DMS 273 (cell line): Measurements from ENCODE around the gene NTNG2.

ENCODE experiments used
- DNase-seq: peaks from one replicate; lab custom pipeline; 2025; ENCODE audit not compliant: unreplicated experiment; lab: John Stamatoyannopoulos, UW

NTNG2 gene

GRCh38 chr9:132233138-132233537 lies 71.3 kb downstream of the NTNG2 start:
- no peak for DNase-seq

- peak; percentile 62 for DNase-seq
Measured at GRCh38 chr9:132234535-132234934, 72.7 kb downstream of the NTNG2 start.

- DNase-seq: no peak
Measured at GRCh38 chr9:132235125-132235524, 73.3 kb downstream of the NTNG2 start.

DNA sequence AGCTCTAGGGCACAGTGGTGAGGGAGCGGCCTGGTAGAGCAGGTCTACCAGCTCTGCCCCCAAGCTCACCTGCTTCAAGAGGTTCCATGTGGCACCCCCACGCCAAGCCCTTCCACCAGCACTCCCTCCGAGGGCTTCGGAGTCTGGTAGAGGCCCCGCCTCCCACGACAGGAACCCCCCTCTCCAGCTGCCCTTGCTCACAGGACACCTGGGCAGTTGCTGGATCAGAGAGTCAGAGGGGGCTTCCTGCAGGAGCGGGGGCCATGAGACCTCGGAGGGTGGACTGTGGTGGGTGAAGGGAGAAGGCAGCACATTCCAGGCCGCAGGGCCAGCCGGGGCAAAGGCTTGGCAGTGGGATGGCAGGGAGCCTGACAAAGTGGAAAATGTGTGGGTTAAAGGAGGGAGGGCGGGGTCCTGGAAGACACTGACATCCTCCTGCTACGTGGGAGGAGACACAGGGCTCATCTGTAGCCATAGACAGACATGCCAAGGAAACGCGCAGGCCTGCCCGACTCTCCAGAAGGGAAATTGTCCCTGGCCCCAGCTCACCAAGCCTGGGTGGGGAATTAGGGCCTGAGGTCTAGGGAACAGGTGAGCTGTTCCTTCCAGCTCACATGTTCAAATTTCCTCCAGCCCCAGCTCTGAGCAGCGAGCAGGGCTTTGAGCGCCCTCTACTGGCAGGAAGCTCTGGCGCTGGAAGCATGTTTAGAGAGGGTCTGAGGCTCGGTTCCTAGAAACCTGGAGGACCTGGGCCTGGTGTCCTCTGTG lies 74.2 kb downstream of the NTNG2 start:
- peak; percentile 90 for DNase-seq

DNA sequence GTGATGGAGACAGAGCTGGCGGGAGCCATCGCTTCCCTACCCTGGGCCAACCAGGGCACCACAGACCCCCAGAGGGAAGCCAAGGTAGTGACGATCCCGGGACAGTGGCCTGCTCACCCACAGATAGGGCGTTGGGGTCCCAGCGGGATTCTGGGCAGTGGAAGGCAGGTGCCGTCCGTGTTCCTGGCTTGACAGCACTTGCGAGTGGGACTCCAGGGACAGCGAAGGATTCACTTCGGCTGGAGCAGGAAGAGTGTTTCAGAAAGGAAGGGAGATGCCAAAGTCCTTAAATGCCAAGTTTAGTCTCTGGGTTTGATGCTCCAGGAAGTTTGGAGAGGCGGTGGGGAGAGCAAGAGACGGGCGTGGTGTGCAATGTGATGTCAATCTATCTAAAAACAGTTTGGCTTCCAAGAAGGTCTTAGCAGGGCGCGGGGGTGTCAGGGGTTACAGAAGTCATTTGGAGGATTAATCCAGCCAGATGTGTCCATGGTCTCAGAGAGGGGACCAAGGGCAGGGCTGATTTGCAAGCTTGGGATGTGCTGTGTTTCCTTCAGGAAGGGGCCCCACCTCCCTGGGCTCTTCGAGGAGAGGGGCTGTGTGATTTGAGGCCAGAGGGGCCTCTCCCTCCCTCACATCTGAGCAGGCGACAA lies 74.9 kb downstream of the NTNG2 start:
- DNase-seq: no peak

- DNase-seq: no peak
Measured at GRCh38 chr9:132237481-132237880, 75.6 kb downstream of the NTNG2 start.

GRCh38 chr9:132238026-132238972 lies 76.4 kb downstream of the NTNG2 start:
- no peak for DNase-seq

DNA sequence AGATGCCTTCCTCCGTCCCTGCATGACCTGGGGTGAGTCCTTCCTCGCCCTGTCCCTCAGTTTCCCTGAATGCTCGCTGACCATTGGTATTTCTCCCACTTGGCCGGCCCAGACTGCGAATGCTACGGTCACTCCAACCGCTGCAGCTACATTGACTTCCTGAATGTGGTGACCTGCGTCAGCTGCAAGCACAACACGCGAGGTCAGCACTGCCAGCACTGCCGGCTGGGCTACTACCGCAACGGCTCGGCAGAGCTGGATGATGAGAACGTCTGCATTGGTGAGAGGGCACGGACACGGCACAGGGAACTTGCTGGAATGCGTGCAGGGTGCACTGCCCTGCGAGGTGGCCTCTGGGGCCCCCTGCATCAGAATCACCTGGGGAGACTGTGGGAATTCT lies 77.1 kb downstream of the NTNG2 start:
- no peak for DNase-seq

- DNase-seq: no peak
Measured at GRCh38 chr9:132239518-132239917, 77.7 kb downstream of the NTNG2 start.

DNA sequence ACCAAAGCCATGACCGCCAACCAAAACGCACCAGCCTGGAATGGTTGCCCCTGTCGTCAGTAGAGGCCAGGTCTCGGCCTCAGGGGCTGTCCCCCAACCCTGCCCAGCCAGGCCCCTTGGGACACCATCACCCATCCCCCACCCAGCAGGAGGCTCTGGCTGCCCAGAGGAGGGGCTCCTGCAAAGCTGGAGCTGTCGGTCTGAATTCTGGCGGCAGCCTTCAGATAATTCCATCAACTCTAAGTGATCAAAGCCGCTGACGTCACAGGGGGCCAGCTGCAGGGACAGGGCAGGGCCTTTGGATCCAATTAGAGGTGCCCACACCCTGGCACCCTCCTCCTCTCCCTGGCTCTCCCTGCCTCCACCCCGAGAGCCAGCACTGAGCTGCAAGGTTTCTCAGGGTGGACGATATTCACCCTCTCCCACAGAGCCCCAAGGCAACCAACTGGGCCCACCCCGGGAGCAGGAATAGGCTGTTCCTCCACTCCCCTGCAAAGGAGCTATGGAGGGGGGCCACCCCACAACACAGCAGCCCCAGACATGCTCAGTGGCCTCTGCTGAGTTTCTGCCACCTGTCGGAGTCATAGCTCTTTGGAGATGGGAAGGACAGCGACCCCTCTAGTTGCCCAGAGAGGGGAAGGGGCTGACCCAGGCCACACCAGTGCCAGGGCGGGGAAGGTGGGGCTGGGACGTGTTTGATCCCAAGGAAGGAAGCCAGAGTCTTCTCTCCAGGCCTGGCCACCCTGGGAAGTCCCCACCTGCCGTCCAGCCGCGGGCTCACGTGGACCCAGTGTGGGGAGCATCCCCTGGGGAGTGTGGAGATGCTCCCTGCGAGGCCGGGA lies 78.4 kb downstream of the NTNG2 start:
- no peak for DNase-seq

DNA sequence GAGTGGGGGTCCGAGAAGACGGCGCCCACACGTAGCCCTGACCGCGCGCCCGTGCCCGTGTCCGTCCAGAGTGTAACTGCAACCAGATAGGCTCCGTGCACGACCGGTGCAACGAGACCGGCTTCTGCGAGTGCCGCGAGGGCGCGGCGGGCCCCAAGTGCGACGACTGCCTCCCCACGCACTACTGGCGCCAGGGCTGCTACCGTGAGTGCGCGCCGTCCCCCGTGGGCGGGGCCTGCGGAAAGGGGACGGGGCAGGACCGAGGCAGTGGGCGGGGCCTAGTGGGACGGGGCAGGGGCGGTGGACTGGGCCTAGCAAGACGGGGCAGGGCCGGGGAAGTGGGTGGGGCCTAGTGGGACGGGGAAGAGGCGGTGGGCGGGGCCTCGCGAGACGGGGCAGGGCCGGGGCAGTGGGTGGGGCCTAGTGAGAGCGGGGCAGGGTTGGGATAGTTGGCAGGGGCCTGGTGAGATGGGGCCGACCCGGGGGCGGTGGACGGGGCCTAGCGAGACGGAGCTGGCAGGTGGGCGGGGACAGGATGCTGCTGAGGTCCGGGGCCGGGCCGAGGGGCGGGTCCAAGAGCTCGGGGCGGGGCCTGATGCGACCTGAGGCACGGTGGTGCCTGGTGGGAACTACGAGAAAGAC lies 79.1 kb downstream of the NTNG2 start:
- DNase-seq: peak; percentile 68

DNA sequence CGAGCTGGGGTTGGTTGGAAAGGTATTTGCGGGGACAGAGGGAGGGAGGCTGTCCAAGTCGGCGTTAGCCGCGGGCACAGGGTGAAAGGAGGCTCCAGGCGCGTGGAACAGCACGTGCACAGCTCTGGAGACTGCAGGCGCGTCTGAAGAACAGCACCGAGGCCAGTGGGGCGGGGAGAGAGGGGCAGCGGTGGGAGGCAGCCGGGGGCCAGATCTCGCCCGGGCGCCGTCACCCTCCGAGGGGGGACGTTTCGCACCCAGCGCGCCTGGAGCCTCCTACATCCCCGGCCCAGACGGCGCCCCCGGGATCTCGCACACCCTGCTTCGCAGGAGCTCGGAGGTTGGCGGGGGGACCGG lies 79.6 kb downstream of the NTNG2 start:
- no peak for DNase-seq

GRCh38 chr9:132241840-132242620 lies 80.2 kb downstream of the NTNG2 start:
- no peak for DNase-seq

- no peak for DNase-seq
Measured at GRCh38 chr9:132242621-132243155, 80.8 kb downstream of the NTNG2 start.

- no peak for DNase-seq
Measured at GRCh38 chr9:132243156-132244074, 81.6 kb downstream of the NTNG2 start.

DNA sequence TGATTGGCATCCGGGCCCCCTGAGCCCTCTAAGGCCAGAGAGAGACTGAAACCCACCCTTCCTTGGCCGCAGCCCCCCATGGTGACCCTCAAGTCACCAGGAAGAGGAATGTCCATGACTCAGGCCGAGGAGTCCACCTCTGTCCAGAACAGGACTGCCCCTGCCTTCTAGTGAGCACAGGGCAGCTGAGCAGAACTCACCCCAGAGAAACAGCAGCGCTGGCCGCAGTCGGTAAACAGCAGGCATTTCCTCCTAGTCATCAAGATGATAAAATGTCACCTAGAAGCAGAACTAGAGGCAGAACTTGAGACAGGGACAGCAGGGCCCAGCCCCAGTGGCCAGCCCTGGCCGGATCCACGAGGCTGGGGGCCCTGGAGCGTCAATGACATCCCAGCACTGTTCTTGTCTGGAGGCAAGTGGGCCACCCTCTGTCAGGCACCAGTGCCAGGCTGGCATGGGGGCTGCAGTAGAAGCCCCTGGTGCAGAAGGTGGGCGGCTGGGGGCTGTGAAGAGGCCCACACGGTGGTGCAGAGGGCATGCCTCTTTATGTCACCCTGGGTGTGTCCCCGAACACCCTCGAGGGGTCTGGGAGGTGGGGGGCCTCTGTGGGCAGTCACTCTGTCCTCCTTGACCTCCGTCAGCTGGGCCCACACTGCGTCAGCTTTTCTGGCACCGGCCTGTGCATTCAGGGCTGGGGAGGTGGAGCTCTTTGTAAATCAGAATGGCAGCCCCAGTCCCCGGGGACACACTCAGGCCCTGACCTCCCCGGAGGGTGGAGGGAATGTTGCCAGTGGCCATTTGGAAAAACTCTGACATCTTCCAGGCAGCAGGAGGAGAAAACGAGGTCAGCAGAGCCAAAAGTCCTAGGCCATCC lies 83.0 kb downstream of the NTNG2 start:
- DNase-seq: no peak

DNA sequence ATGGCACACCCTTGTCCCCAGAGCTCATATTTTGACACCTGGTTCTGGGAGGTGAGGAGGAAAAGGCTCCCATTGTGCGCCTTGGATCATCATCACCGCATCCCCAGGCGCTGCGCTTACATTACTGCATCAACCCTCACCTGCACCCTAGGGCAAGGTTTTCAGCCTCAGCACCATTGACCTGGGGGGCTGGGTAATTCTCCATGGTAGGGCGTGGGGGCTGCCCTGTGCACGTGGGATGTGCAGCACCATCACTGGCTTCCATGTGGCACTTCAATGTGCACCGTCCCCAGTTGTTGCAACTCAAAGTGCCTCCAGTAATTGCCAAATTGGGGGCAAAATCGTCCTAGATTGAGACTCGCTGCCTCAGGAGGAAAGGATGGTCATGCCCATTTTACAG lies 83.6 kb downstream of the NTNG2 start:
- DNase-seq: no peak
